Measurements from ENCODE around the gene PGA5. TPM values are rescaled to one million over a fixed set of nuclear protein-coding genes. Genes with fewer than 3 reads are reported as not detected.

Gene PGA5
- total and polyA plus RNA-seq, 9 of the 15 experiments (the other 6 are each of a cell fraction or from before 2014, with no cell fraction given) = not detected

DNA sequence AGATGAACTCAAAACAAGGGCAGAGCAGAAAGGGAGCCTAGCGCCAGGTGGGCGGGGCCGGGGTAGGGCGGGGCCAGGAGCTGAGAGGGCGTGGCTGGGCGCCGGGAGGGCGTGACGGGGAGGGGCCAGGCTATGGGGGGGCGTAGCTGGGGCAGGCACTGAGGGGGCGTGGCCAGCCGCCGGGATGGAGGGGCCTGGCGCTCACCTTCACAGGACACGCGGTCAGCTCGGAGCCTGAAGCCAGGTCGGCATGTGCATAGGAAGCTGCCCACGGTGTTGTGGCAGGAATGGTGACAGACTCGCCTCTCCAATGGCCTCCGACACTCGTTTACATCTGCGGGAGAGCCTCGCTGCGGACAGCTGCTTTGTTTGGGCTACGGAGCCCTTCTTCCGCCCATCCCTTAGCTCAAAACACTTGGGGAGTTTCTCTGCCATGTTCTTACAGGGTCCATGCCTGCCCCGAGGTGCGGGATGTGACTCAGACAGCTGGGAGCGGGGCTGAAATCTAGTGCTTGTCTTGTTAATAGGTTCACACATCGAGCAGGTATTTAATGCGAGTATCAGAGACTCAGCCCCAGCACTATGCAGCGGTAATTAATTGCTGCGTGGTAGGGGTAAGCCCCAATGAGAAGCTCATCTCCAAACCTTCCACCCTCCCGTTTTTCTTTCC lies 40.7 kb downstream of the PGA5 start (continued):
- TF ChIP-seq, protein P1, sequence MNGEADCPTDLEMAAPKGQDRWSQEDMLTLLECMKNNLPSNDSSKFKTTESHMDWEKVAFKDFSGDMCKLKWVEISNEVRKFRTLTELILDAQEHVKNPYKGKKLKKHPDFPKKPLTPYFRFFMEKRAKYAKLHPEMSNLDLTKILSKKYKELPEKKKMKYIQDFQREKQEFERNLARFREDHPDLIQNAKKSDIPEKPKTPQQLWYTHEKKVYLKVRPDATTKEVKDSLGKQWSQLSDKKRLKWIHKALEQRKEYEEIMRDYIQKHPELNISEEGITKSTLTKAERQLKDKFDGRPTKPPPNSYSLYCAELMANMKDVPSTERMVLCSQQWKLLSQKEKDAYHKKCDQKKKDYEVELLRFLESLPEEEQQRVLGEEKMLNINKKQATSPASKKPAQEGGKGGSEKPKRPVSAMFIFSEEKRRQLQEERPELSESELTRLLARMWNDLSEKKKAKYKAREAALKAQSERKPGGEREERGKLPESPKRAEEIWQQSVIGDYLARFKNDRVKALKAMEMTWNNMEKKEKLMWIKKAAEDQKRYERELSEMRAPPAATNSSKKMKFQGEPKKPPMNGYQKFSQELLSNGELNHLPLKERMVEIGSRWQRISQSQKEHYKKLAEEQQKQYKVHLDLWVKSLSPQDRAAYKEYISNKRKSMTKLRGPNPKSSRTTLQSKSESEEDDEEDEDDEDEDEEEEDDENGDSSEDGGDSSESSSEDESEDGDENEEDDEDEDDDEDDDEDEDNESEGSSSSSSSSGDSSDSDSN (IDR thresholded peaks at IDR 0.05; ENCODE audit: borderline replicate concordance in 1 of 2, low read depth in 2 of 2, low read length in 2 of 2) = no peak
- TF ChIP-seq HCFC1 (IDR thresholded peaks at IDR 0.05; ENCODE audit: low read depth, low read length) (no peak), TEAD1 (CRISPR knock-in tag; IDR thresholded peaks at IDR 0.05) (no peak), TAF7 (tag; IDR thresholded peaks at IDR 0.05) (no peak), L3MBTL2 (IDR thresholded peaks at IDR 0.05) (peak; percentile 77; the same call in 1 of the 2 replicates), BHLHE40 (IDR thresholded peaks at IDR 0.05; ENCODE audit: low read length) (no peak), MCM2 (IDR thresholded peaks at IDR 0.05; ENCODE audit: low read depth) (no peak), NFIX (CRISPR knock-in tag; IDR thresholded peaks at IDR 0.05; ENCODE audit: low read depth) (no peak), CBX2 (IDR thresholded peaks at IDR 0.05; ENCODE audit: insufficient read depth, low read length, poor library complexity, severe bottlenecking) (no peak), SUPT5H (IDR thresholded peaks at IDR 0.05) (peak; percentile 52), ZNF12 (CRISPR knock-in tag; IDR thresholded peaks at IDR 0.05) (no peak), POLR2AphosphoS5 (IDR thresholded peaks at IDR 0.05; ENCODE audit: control insufficient read depth, insufficient read depth, low read depth, low read length) (no peak), ILK (tag; IDR thresholded peaks at IDR 0.05; ENCODE audit: borderline replicate concordance, low read depth) (no peak), CCNT2 (IDR thresholded peaks at IDR 0.05; ENCODE audit: borderline replicate concordance, extremely low read depth, insufficient read length, low read depth, low read length) (peak; percentile 75), MEF2D (tag; conservative IDR thresholded peaks at IDR 0.05; ENCODE audit: low read depth) (no peak), TARDBP (IDR thresholded peaks at IDR 0.05) (no peak)
- TF ChIP-seq, protein P2, sequence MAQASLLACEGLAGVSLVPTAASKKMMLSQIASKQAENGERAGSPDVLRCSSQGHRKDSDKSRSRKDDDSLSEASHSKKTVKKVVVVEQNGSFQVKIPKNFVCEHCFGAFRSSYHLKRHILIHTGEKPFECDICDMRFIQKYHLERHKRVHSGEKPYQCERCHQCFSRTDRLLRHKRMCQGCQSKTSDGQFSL (CRISPR knock-in tag; IDR thresholded peaks at IDR 0.05) = peak; percentile 90
- TF ChIP-seq, protein P2 (tag; IDR thresholded peaks at IDR 0.05) = peak in 1 of 2 experiments; percentile 75; a peak in 2 of 4 replicates
- TF ChIP-seq, protein P3, sequence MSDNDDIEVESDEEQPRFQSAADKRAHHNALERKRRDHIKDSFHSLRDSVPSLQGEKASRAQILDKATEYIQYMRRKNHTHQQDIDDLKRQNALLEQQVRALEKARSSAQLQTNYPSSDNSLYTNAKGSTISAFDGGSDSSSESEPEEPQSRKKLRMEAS (CRISPR knock-in tag; IDR thresholded peaks at IDR 0.05) = peak; percentile 53; the same call in 1 of the 2 replicates
- TF ChIP-seq, protein P4, sequence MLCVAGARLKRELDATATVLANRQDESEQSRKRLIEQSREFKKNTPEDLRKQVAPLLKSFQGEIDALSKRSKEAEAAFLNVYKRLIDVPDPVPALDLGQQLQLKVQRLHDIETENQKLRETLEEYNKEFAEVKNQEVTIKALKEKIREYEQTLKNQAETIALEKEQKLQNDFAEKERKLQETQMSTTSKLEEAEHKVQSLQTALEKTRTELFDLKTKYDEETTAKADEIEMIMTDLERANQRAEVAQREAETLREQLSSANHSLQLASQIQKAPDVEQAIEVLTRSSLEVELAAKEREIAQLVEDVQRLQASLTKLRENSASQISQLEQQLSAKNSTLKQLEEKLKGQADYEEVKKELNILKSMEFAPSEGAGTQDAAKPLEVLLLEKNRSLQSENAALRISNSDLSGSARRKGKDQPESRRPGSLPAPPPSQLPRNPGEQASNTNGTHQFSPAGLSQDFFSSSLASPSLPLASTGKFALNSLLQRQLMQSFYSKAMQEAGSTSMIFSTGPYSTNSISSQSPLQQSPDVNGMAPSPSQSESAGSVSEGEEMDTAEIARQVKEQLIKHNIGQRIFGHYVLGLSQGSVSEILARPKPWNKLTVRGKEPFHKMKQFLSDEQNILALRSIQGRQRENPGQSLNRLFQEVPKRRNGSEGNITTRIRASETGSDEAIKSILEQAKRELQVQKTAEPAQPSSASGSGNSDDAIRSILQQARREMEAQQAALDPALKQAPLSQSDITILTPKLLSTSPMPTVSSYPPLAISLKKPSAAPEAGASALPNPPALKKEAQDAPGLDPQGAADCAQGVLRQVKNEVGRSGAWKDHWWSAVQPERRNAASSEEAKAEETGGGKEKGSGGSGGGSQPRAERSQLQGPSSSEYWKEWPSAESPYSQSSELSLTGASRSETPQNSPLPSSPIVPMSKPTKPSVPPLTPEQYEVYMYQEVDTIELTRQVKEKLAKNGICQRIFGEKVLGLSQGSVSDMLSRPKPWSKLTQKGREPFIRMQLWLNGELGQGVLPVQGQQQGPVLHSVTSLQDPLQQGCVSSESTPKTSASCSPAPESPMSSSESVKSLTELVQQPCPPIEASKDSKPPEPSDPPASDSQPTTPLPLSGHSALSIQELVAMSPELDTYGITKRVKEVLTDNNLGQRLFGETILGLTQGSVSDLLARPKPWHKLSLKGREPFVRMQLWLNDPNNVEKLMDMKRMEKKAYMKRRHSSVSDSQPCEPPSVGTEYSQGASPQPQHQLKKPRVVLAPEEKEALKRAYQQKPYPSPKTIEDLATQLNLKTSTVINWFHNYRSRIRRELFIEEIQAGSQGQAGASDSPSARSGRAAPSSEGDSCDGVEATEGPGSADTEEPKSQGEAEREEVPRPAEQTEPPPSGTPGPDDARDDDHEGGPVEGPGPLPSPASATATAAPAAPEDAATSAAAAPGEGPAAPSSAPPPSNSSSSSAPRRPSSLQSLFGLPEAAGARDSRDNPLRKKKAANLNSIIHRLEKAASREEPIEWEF (CRISPR knock-in tag; IDR thresholded peaks at IDR 0.05) = no peak

Measured in K562 (cell line).